Lung (tissue), 12 donors: ENCODE results near the gene KIF1B. TPM values are rescaled to one million over a fixed set of nuclear protein-coding genes. Genes with fewer than 3 reads are reported as not detected.

Experiments used
- ATAC-seq: fragments of 200-7000 bp; cut with Tn5 transposase; one replicate; pipeline ENCODE4 v1.9.1; 2020; ENCODE audit warnings: moderate number of reproducible peaks; ENCODE audit not compliant: insufficient read depth, low FRiP score
- DNase-seq, 3 donors: peaks; one replicate each; pipeline ENCODE4 v3.0.0-alpha.2; 2013 to 2017
- H3K27ac ChIP-seq, 2 donors: one replicate each; pipeline ENCODE4 v1.5.1; 2013; ENCODE audit warnings: mild to moderate bottlenecking in 2 of 2, moderate library complexity in 2 of 2, control low read depth in 1 of 2, inconsistent platforms in 1 of 2, low read depth in 1 of 2, low read length in 1 of 2
- H3K27me3 ChIP-seq, 3 donors: one replicate each; pipeline ENCODE4 v1.5.1; 2013; ENCODE audit warnings: low read length in 2 of 3; ENCODE audit not compliant: control insufficient read depth in 3 of 3, insufficient read depth in 3 of 3
- H3K36me3 ChIP-seq, 4 donors: one replicate each; pipeline ENCODE4 v1.5.1; 2013; ENCODE audit warnings: low read length in 4 of 4, mild to moderate bottlenecking in 1 of 4, moderate library complexity in 1 of 4; ENCODE audit not compliant: control insufficient read depth in 4 of 4, insufficient read depth in 4 of 4
- H3K4me1 ChIP-seq, 5 donors: one replicate each; pipeline ENCODE4 v1.5.1; 2013; ENCODE audit warnings: low read length in 5 of 5, mild to moderate bottlenecking in 2 of 5, moderate library complexity in 1 of 5; ENCODE audit not compliant: control insufficient read depth in 5 of 5, insufficient read depth in 5 of 5
- H3K4me3 ChIP-seq: one replicate; pipeline ENCODE4 v1.5.1; 2013; ENCODE audit warnings: mild to moderate bottlenecking, control low read depth, moderate library complexity
- H3K9ac ChIP-seq, 2 donors: one replicate each; pipeline ENCODE4 v1.5.1; 2013; ENCODE audit warnings: low read length in 2 of 2, control low read depth in 1 of 2; ENCODE audit not compliant: insufficient read depth in 1 of 2
- H3K9me3 ChIP-seq, 4 donors: one replicate each; pipeline ENCODE4 v1.5.1; 2013; ENCODE audit warnings: low read length in 3 of 4, mild to moderate bottlenecking in 1 of 4, moderate library complexity in 1 of 4; ENCODE audit not compliant: control insufficient read depth in 4 of 4, insufficient read depth in 3 of 4
- CTCF ChIP-seq: IDR thresholded peaks from 2 replicates; pipeline ENCODE4 v1.5.1; 2012; ENCODE audit warnings: mild to moderate bottlenecking; ENCODE audit errors: control extremely low read depth, extremely low read depth
- WGBS, 2 donors: extraction: QIAGEN DNeasy Blood & Tissue Kit; methylation state at CpG; one replicate each; pipeline ENCODE4 v1.1.7; 2013; 5-methylcytosine and 5-hydroxymethylcytosine counted together
- polyA plus RNA-seq, 2 donors: library from polyadenylated mRNA; stranded (reverse); fragments of 200-250 nt; gene quantifications; one replicate each; pipeline ENCODE4 v1.2.1, GENCODE V29; 2013
- total RNA-seq, 2 donors: library from RNA; depleted of rRNA in 1 of 2; stranded (reverse); fragments of >200 nt in 1 of 2; gene quantifications; one replicate each; pipeline ENCODE4 v1.2.1, GENCODE V29; 2014 to 2021
- donor health status: control.
- donor health status: control.
- donor health status: Bipolar disorder and iron deficiency.
- donor health status: healthy.
- donor health status: DM: yes; HTN: yes; CAD: no.

The KIF1B gene
- total and polyA plus RNA-seq, 4 donors = 9.7 to 64.0 (median 24.4) TPM

- Histone ChIP-seq H3K27ac (no peak overlapping the region), H3K9me3 (no peaks in the 10 kb centered on the region), H3K4me3 (no peak overlapping the region), H3K4me1 (no peaks in the 10 kb centered on the region), H3K36me3 (peaks cover 16 to 40% (median 35%) of the 10 kb centered on the region in 4 donors), H3K27me3 (no peaks in the 10 kb centered on the region), H3K9ac (no peak overlapping the region)
- ATAC-seq (no peak), DNase-seq (no peak)
- WGBS, 2 donors = 90 to 91% methylated on average over 7 of the region's 7 CpGs
- TF ChIP-seq CTCF = no peak
Observed at GRCh38 chr1:10168912-10169514, 41.4 kb upstream of the KIF1B start.

DNA sequence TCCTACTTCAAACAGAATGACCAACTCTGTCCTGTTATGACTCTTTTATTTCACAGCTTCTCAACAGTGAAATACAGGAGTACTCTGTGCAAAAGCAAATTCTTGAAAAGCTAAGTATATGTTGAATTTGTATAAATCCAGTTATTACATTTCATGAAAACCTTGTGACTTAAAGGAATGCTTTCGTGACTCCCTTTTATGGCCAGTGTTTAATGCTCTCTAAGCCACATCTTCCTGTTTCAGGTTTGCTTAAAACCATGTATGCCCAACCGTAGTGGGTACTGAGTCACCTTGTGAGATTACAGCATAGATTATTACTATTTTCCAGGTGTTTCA lies 40.2 kb upstream of the KIF1B start:
- DNase-seq (no peak), ATAC-seq (no peak)
- Histone ChIP-seq H3K27me3 (no peaks in the 10 kb centered on the region), H3K4me1 (no peaks in the 10 kb centered on the region), H3K27ac (no peak overlapping the region), H3K9ac (no peak overlapping the region), H3K36me3 (peaks cover 12 to 42% (median 36%) of the 10 kb centered on the region in 4 donors), H3K4me3 (no peak overlapping the region), H3K9me3 (peaks cover 0 to 3% (median under 1%) of the 10 kb centered on the region in 4 donors)
- 60 to 72% methylated on average over 2 of the region's 2 CpGs for WGBS, 2 donors
- no peak for TF ChIP-seq CTCF

DNA sequence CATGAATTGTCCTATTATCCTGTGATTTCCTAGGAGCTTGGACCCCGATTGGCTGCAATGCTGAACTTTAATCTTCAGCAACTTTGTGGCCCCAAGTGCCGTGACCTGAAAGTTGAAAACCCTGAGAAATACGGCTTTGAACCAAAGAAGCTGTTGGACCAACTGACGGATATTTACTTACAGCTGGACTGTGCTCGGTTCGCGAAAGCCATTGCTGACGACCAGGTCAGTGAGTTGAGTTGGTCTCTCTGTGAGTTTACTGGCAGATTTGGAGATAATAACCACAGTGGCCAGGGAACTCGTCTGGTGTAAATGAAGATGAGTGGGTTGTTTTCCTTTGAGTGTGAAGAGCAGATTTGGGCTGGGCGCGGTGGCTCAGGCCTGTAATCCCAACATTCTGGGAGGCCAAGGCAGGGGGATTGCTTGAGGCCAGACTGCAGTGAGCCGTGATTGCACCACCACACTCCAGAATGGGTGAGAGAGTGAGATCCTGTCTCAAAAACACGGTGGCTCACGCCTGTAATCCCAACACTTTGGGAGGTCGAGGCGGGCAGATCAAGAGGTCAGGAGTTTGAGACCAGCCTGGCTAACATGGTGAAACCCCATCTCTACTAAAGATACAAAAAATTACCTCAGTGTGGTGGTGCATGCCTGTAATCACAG lies 39.1 kb upstream of the KIF1B start:
- ATAC-seq = no peak

More for the DNA sequence above, 39.1 kb upstream of the KIF1B start:
- H3K36me3 ChIP-seq = peaks cover 12 to 40% (median 30%) of the 10 kb centered on the region in 4 donors
- no peak overlapping the region for H3K4me3 ChIP-seq
- H3K9ac ChIP-seq = no peak overlapping the region
- no peak for DNase-seq
- no peak for TF ChIP-seq CTCF
- H3K9me3 ChIP-seq = peaks cover 0 to 3% (median under 1%) of the 10 kb centered on the region in 4 donors
- H3K27me3 ChIP-seq = no peaks in the 10 kb centered on the region
- no peaks in the 10 kb centered on the region for H3K4me1 ChIP-seq
- H3K27ac ChIP-seq = no peak overlapping the region
- WGBS, 2 donors = 93 to 95% methylated on average over 16 of the region's 16 CpGs
